Neural cell (in vitro differentiated cells): ENCODE results near the gene TP53I13. TPM values are rescaled to one million over a fixed set of nuclear protein-coding genes. Genes with fewer than 3 reads are reported as not detected.

Source experiments
- H2AFZ ChIP-seq: fragments of 200-600, 300-800 bp; sonication (generic), shearing (Covaris generic); 2 replicates; pipeline ENCODE4 v1.6.0; 2014; ENCODE audit warnings: low read depth, mild to moderate bottlenecking, antibody characterized with exemption, low read length, moderate library complexity
- H3F3A ChIP-seq: fragments of 200-600 bp; shearing (Covaris generic); 2 replicates; pipeline ENCODE4 v1.6.1; 2016; ENCODE audit warnings: mild to moderate bottlenecking, moderate library complexity, mixed read lengths, antibody characterized with exemption, low read length; ENCODE audit not compliant: insufficient read depth, poor library complexity, severe bottlenecking
- H3K27ac ChIP-seq: fragments of 200-600, 300-800 bp; sonication (generic), shearing (Covaris generic); 2 replicates; pipeline ENCODE4 v1.5.1; 2014; ENCODE audit warnings: mild to moderate bottlenecking, low read length, moderate library complexity
- H3K27me3 ChIP-seq: fragments of 300-800, 200-600 bp; sonication (generic), shearing (Covaris generic); 2 replicates; pipeline ENCODE4 v1.6.0; 2014; ENCODE audit warnings: mild to moderate bottlenecking, low read depth, low read length, moderate library complexity; ENCODE audit not compliant: insufficient read depth
- H3K36me3 ChIP-seq: fragments of 300-800, 200-600 bp; sonication (generic), shearing (Covaris generic); 2 replicates; pipeline ENCODE4 v1.5.1; 2014; ENCODE audit warnings: mild to moderate bottlenecking, antibody characterized with exemption, low read length, moderate library complexity; ENCODE audit not compliant: insufficient read depth
- H3K4me2 ChIP-seq: fragments of 300-800, 200-600 bp; sonication (generic), shearing (Covaris generic); 2 replicates; pipeline ENCODE4 v1.6.0; 2014; ENCODE audit warnings: mild to moderate bottlenecking, low read length
- H3K4me3 ChIP-seq: fragments of 300-800, 200-600 bp; sonication (generic), shearing (Covaris generic); 2 replicates; pipeline ENCODE4 v1.5.1; 2014; ENCODE audit warnings: mild to moderate bottlenecking, low read length, moderate library complexity
- H3K79me2 ChIP-seq: fragments of 200-600 bp; shearing (Covaris generic); replicated peaks from 2 replicates; pipeline ENCODE4 v1.6.0; 2014; ENCODE audit warnings: mild to moderate bottlenecking, low read length, moderate library complexity; ENCODE audit not compliant: insufficient read depth
- H3K9ac ChIP-seq: fragments of 300-800, 200-600 bp; sonication (generic), shearing (Covaris generic); 2 replicates; pipeline ENCODE4 v1.6.1; 2016; ENCODE audit warnings: mild to moderate bottlenecking, low read length, mixed read lengths
- H3K9me2 ChIP-seq: fragments of 200-600 bp; shearing (Covaris generic); 2 replicates; pipeline ENCODE4 v1.6.1; 2016; ENCODE audit warnings: mild to moderate bottlenecking, low read length, mixed read lengths; ENCODE audit not compliant: insufficient read depth
- H3K9me3 ChIP-seq: fragments of 200-600, 300-800 bp; sonication (generic), shearing (Covaris generic); 2 replicates; pipeline ENCODE4 v1.6.1; 2016; ENCODE audit warnings: mild to moderate bottlenecking, mixed run types, low read length, moderate library complexity, mixed read lengths
- H4K20me1 ChIP-seq: fragments of 200-600 bp; shearing (Covaris generic); 2 replicates; pipeline ENCODE4 v1.6.1; 2016; ENCODE audit warnings: mild to moderate bottlenecking, mixed run types; ENCODE audit not compliant: insufficient read depth
- EP300 ChIP-seq: fragments of 450-650 bp; conservative IDR thresholded peaks from 2 replicates; pipeline ENCODE4 v1.6.1; 2014; ENCODE audit warnings: antibody characterized with exemption, mild to moderate bottlenecking, moderate library complexity; ENCODE audit not compliant: poor library complexity, severe bottlenecking
- EZH2 ChIP-seq: fragments of 200-600, 300-800 bp; shearing (Covaris generic), sonication (generic); IDR thresholded peaks from 2 replicates; pipeline ENCODE4 v1.6.1; 2014; ENCODE audit warnings: antibody characterized with exemption, low read length, borderline replicate concordance, mild to moderate bottlenecking; ENCODE audit not compliant: insufficient read depth, poor library complexity, severe bottlenecking
- MXI1 ChIP-seq: fragments of 450-650 bp; conservative IDR thresholded peaks from 2 replicates; pipeline ENCODE4 v1.6.1; 2014; ENCODE audit warnings: antibody characterized with exemption, mild to moderate bottlenecking; ENCODE audit not compliant: poor library complexity, severe bottlenecking
- POLR2AphosphoS5 ChIP-seq: IDR thresholded peaks from 2 replicates; pipeline ENCODE4 v1.6.1; 2012
- RAD21 ChIP-seq: fragments of 450-650 bp; conservative IDR thresholded peaks from 2 replicates; pipeline ENCODE4 v1.6.1; 2014; ENCODE audit warnings: antibody characterized with exemption, mild to moderate bottlenecking, moderate library complexity
- SMC3 ChIP-seq: fragments of 450-650 bp; conservative IDR thresholded peaks from 2 replicates; pipeline ENCODE4 v1.6.1; 2014; ENCODE audit warnings: antibody characterized with exemption, mild to moderate bottlenecking, moderate library complexity; ENCODE audit not compliant: poor library complexity
- TAF1 ChIP-seq: IDR thresholded peaks from 2 replicates; pipeline ENCODE4 v1.6.1; 2012; ENCODE audit warnings: low read depth
- polyA plus RNA-seq: library from polyadenylated mRNA; depleted of rRNA; stranded (reverse); fragments of >200 nt; gene quantifications from 2 replicates; pipeline ENCODE4 v1.2.3, GENCODE V29; 2014
- TF ChIP-seq, protein P1 (sequence below): IDR thresholded peaks from 2 replicates; pipeline ENCODE4 v1.6.1; 2012; ENCODE audit warnings: borderline replicate concordance
- TF ChIP-seq, protein P2 (sequence below): fragments of 450-650 bp; IDR thresholded peaks from 2 replicates; pipeline ENCODE4 v1.5.1; 2014; ENCODE audit warnings: antibody characterized with exemption, mild to moderate bottlenecking, moderate library complexity; ENCODE audit not compliant: poor library complexity, severe bottlenecking

The TP53I13 gene
- polyA plus RNA-seq, 1 donor from 2014 or later: 18.4 TPM

DNA sequence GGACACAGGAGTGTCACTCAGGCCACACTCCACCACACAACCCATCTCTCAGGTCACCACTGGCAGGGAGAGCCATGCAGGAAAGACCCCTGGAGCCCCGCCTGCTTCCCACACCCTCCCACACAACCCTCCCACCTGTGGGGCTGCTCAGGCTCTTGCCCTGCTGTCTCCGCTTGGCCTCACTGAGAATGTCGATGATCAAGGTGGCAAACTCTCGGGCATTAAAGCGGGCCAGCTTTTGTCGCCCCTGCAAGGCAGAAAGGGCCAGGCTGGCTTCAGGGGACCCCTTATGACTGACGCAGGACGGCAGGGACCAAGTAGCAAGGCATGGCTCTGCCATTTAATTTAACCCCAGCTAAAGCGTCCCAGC is 8.5 kb downstream of the TP53I13 start:
- no peak overlapping the region for H3K4me3 ChIP-seq
- H3K4me2 ChIP-seq: no peak overlapping the region
- H3F3A ChIP-seq: no peaks in the 10 kb centered on the region
- TF ChIP-seq TAF1 (no peak), EZH2 (no peak), SMC3 (no peak), MXI1 (no peak), POLR2AphosphoS5 (no peak), RAD21 (no peak), EP300 (no peak)
- TF ChIP-seq, protein P1, sequence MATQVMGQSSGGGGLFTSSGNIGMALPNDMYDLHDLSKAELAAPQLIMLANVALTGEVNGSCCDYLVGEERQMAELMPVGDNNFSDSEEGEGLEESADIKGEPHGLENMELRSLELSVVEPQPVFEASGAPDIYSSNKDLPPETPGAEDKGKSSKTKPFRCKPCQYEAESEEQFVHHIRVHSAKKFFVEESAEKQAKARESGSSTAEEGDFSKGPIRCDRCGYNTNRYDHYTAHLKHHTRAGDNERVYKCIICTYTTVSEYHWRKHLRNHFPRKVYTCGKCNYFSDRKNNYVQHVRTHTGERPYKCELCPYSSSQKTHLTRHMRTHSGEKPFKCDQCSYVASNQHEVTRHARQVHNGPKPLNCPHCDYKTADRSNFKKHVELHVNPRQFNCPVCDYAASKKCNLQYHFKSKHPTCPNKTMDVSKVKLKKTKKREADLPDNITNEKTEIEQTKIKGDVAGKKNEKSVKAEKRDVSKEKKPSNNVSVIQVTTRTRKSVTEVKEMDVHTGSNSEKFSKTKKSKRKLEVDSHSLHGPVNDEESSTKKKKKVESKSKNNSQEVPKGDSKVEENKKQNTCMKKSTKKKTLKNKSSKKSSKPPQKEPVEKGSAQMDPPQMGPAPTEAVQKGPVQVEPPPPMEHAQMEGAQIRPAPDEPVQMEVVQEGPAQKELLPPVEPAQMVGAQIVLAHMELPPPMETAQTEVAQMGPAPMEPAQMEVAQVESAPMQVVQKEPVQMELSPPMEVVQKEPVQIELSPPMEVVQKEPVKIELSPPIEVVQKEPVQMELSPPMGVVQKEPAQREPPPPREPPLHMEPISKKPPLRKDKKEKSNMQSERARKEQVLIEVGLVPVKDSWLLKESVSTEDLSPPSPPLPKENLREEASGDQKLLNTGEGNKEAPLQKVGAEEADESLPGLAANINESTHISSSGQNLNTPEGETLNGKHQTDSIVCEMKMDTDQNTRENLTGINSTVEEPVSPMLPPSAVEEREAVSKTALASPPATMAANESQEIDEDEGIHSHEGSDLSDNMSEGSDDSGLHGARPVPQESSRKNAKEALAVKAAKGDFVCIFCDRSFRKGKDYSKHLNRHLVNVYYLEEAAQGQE: no peak
- TF ChIP-seq, protein P2, sequence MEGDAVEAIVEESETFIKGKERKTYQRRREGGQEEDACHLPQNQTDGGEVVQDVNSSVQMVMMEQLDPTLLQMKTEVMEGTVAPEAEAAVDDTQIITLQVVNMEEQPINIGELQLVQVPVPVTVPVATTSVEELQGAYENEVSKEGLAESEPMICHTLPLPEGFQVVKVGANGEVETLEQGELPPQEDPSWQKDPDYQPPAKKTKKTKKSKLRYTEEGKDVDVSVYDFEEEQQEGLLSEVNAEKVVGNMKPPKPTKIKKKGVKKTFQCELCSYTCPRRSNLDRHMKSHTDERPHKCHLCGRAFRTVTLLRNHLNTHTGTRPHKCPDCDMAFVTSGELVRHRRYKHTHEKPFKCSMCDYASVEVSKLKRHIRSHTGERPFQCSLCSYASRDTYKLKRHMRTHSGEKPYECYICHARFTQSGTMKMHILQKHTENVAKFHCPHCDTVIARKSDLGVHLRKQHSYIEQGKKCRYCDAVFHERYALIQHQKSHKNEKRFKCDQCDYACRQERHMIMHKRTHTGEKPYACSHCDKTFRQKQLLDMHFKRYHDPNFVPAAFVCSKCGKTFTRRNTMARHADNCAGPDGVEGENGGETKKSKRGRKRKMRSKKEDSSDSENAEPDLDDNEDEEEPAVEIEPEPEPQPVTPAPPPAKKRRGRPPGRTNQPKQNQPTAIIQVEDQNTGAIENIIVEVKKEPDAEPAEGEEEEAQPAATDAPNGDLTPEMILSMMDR: no peak
- H4K20me1 ChIP-seq: no peaks in the 10 kb centered on the region
- H3K79me2 ChIP-seq: no peaks in the 10 kb centered on the region
- H3K9ac ChIP-seq: no peak overlapping the region
- no peak overlapping the region for H3K27ac ChIP-seq
- no peaks in the 10 kb centered on the region for H3K9me3 ChIP-seq
- no peaks in the 10 kb centered on the region for H3K9me2 ChIP-seq
- H3K36me3 ChIP-seq: no peaks in the 10 kb centered on the region
- no peaks in the 10 kb centered on the region for H3K27me3 ChIP-seq
- no peak overlapping the region for H2AFZ ChIP-seq

DNA sequence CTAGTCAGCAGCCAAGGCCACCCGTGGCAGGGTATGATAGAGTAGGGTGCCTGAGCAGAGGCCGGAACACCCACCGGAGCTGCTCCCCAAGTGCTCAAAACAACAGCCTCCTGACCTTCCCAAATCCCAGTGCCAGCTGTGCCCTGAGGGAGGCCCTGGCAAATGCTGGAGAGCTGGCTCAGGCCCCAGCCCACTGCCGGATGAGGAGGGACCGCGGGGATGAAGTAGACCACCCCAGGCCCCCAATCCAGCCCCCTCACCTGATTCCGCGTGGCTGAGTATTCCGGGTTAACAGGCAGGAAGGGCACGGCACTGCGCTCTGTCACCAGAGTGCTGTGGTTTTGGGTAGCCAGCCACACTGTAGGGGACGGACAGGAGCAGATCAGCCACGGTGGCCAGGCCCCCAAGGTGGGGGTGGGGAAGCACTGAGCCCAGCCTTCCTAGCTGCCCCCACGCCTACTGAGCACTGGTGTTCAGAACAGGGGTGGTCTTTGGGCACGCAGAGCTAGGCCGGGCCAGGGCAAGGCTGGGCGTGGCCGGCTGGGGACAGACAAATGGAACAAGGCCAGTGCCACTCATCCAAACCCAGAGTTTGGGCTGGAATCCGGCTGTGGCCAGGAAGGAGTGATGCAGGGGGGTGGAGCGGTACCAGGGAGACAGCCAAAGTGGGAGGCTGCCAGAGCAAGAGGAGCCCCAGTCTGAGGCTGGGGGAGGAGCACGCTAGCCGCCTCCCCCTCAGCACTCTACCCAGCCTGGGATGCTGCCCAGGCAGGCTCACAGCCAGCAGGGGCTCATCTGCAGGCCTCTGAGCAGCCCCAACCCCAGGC is 9.1 kb downstream of the TP53I13 start:
- no peak overlapping the region for H3K4me3 ChIP-seq
- no peak overlapping the region for H3K4me2 ChIP-seq
- H3K9me2 ChIP-seq: no peaks in the 10 kb centered on the region
- no peak overlapping the region for H3K9ac ChIP-seq
- H4K20me1 ChIP-seq: no peaks in the 10 kb centered on the region
- no peaks in the 10 kb centered on the region for H3K27me3 ChIP-seq
- no peak overlapping the region for H3K27ac ChIP-seq
- no peak overlapping the region for H2AFZ ChIP-seq
- H3K36me3 ChIP-seq: no peaks in the 10 kb centered on the region
- H3K9me3 ChIP-seq: no peaks in the 10 kb centered on the region
- H3K79me2 ChIP-seq: peaks cover 3% of the 10 kb centered on the region
- no peak for TF ChIP-seq TAF1
- no peak for TF ChIP-seq EP300
- TF ChIP-seq POLR2AphosphoS5: no peak
- TF ChIP-seq RAD21: no peak
- TF ChIP-seq MXI1: no peak
- TF ChIP-seq, protein P1: no peak
- TF ChIP-seq, protein P2: no peak
- TF ChIP-seq EZH2: no peak
- TF ChIP-seq SMC3: no peak
- no peaks in the 10 kb centered on the region for H3F3A ChIP-seq
